ENCODE data around the gene SLC7A8.
A peak's percentile ranks its signal among the peaks of the same experiment; 100 is the strongest.
"Not testable (repeated sequence)": the region's sequence is repeated elsewhere in the genome, so short reads cannot be mapped to it uniquely, and the experiment has no call there.

Gene SLC7A8

DNA sequence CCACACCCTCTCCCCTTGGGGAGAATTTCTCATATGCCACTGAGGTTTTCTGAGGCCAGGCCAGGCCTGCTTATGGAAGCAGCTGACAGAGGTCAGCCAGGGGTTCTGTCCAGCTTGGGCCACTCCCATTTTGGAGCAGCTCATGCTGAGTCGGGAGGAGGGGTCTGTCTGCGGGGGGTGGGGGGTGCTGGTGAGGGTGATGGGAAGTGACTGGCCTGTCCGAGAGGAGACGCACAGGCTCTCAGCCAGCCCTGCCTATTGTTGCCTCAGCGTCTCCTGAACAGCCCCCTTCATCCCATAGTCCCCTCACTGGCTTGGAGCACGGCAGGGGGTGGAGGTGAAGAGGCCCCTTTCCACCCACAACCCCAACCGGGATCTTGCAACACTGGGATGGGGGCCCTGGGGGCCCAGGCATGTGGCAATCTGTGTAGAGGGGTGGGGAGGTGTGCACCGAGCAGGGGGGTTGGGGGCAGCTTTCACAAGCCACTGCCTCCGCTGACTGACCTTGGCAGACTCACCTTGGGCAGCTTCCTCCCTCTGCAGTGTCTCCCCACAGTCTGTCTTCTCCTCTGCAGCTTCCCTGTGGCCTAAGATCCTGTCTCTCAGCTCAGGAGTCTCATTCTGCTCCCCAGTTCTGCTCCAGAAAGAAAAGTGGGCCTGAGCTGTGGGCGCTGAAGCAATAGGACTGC lies 69.9 kb downstream of the SLC7A8 start:
- DNase-seq (ENCODE audit: low read depth), result no peak

- no peak for DNase-seq (ENCODE audit: low read depth)
Observed at GRCh38 chr14:23112359-23113178, 70.9 kb downstream of the SLC7A8 start.

DNA sequence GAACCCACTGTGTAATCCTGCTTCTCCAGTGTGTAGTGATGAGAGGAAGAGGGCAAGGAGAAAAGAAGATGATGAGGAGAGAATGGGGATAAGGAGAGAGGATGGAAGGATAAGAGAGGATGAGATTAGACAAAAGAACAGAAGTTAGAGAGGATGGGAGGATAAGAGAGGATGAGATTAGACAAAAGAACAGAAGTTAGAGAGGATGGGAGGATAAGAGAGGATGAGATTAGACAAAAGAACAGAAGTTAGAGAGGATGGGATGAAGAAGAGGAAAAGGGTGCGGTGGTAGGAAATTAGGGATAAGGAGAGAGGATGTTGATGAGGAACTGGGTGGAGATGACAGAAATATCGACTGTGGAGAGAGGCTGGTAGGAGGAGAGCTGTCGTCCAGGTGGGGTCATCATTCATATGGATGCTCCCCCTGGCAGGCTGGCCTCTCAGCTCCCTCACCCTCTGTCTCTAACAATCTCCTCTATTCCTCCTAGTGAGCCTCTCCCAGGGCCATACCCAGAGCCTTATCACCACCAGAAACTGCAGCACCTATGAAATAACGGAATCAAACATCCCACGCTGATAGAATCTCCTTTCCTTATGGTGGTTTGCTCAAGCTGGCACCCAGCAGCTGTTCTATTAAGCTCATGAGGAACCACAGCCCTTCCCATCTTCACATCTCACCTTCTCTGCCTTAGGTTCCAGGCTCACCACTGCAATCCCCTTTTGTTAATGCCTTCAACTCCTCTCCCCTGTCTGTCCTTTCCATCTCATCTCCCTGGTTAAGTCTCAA lies 72.7 kb downstream of the SLC7A8 start:
- DNase-seq (ENCODE audit: low read depth), result no peak

DNA sequence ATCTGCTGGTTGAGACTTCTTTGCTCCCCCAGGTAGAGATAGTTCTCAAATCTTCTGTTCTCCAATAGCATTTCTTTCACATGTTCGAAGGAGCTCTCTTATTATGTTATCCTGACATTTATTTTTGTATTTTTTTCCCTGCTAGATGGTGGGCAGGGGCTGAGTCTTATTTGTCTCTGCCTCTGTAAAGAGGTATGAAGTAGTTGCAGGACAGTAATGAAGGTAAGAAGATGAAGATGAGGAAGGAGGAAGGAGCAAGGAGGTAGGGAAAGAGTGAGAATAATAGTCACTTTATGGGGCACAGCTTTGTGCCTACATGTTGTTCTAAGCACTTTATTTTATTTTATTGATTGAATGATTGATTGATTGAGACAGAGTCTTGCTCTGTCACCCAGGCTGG lies 73.7 kb downstream of the SLC7A8 start:
- DNase-seq (ENCODE audit: low read depth), result no peak

DNA sequence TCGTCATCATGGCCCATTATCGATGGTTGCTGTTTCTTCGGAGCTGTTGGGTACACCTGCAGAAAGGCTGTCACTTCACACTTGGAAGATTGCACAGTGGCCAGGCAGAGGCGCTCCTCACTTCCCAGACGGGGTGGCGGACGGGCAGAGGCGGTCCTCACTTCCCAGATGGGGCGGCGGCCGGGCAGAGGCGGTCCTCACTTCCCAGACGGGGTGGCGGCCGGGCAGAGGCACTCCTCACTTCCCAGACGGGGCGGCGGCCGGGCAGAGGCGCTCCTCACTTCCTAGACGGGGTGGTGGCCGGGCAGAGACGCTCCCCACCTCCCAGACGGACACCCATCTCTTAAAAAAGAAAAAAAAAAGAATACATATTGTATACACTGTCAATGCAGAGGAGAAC lies 75.3 kb downstream of the SLC7A8 start:
- not testable (repeated sequence) for DNase-seq (ENCODE audit: low read depth)

DNA sequence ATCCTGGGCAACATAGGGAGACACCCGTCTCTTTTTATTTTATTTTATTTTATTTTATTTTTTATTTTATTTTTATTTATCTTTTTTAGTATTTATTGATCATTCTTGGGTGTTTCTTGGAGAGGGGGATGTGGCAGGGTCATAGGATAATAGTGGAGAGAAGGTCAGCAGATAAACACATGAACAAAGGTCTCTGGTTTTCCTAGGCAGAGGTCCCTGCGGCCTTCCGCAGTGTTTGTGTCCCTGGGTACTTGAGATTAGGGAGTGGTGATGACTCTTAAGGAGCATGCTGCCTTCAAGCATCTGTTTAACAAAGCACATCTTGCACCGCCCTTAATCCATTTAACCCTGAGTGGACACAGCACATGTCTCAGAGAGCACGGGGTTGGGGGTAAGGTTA lies 75.8 kb downstream of the SLC7A8 start:
- not testable (repeated sequence) for DNase-seq (ENCODE audit: low read depth)

- DNase-seq (ENCODE audit: low read depth), result no peak
Observed at GRCh38 chr14:23106747-23107045, 76.8 kb downstream of the SLC7A8 start.

- DNase-seq (ENCODE audit: low read depth), result no peak
Observed at GRCh38 chr14:23105348-23105824, 78.1 kb downstream of the SLC7A8 start.

- DNase-seq (ENCODE audit: low read depth), result no peak
Observed at GRCh38 chr14:23104591-23105347, 78.7 kb downstream of the SLC7A8 start, which contains the start of gene CIROP. Gene CIROP (minus strand): TSS chr14:23104989. CDS start chr14:23104920, 69 bp downstream.

GRCh38 chr14:23104070-23104590 lies 79.3 kb downstream of the SLC7A8 start:
- no peak for DNase-seq (ENCODE audit: low read depth)

DNA sequence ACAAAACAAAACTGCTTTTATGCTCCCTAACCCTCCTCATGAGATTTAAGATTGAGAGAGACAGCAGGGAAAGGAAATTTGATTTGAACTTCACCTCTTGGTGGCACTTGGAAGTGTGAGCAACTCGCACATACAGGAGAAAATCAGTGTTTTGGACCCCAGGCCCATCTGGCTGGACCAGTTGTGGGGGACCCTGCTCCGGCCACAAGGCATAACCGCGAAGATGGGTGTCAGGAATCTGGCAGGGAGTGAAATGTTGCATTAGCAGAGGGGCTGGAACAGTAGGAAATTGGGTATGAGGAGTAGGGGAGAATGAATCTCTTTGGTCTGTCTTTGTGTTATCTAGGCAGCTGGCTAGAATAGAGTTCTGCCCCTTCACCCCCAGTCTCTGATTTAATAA lies 79.9 kb downstream of the SLC7A8 start:
- no peak for DNase-seq (ENCODE audit: low read depth)

GRCh38 chr14:23102801-23103200 lies 80.7 kb downstream of the SLC7A8 start:
- no peak for DNase-seq (ENCODE audit: low read depth)

GRCh38 chr14:23101986-23102625 lies 81.4 kb downstream of the SLC7A8 start:
- no peak for DNase-seq (ENCODE audit: low read depth)

DNA sequence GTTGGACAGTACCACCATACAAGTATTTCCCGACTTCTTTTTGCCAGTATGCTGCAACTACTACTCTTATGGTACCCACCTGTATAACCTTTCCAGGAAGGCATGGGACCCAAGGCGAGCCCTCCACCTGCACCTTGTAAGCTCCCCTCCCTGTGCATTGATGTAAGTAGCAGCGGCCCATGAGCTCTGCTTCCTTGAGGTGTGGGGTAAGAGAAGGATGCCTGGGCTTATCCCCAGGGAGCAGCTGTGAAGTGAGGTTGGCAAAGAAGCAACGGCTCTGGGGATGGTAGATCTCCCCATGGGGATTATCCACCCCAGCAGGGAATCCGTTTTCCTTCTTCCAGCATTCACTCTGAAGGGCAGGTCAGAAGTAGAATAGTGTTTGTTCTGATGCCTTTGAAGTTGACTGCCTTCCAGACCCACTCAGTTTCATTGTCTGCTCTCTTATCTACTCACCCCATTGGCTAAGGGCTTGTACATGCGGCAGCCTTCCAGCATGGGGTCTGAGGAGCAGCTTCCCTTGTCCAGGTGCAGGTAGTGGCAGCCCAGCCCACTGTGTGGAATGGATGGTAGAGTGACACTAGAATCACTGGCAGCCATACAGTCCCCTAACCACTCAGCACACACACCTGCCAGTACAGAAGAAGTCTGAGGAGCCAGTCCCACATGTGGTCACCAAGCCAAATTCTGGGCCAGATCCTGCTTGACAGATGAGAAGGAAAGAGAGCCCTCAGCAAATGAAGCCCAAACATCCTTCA lies 82.1 kb downstream of the SLC7A8 start:
- DNase-seq (ENCODE audit: low read depth), result no peak

DNA sequence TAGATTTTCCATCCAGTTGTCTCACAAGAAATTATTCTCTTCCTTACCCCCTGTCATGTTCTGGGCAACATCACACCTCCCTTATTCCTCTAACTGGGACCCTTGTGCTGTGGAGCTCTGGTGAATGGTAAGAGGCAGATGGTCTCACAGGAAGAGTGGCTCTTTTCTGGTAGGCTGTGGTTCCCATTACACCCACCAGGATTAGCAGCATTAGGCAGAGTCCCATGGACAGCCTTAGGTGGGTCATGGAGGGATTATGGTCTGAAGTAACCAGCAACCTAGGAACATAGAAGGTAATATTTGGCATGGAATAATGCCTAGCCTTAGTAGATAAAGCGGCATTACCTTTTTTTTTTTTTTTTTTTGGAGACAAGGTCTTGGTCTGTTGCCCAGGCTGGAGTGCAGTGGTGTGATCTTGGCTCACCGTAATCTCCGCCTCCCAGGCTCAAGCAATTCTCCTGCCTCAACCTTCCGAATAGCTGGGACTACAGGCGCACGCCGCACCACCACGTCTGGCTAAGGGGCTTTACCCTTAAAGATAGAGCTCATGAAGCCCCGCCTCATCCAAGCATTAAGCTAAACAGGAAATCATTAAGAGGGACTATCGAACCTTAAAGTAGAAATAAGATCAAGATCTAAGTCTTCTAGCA lies 84.1 kb downstream of the SLC7A8 start:
- DNase-seq (ENCODE audit: low read depth), result no peak

DNA sequence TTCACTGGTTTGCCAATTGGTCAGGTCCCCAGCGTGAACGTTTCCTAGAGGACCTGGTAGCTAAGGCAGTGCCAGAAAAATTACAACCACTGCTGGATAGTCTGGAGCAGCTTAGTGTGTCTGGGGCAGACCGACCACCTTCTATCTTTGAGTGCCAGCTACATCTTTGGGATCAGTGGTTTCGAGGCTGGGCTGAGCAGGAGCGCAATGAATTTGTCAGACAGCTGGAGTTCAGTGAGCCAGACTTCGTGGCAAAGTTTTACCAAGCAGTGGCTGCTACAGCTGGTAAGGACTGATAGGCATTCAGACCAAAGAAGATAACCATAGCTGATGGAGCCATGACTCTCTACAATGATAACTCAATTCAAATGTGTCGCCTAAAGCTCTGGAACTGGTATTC lies 85.7 kb downstream of the SLC7A8 start:
- no peak for DNase-seq (ENCODE audit: low read depth)

DNA sequence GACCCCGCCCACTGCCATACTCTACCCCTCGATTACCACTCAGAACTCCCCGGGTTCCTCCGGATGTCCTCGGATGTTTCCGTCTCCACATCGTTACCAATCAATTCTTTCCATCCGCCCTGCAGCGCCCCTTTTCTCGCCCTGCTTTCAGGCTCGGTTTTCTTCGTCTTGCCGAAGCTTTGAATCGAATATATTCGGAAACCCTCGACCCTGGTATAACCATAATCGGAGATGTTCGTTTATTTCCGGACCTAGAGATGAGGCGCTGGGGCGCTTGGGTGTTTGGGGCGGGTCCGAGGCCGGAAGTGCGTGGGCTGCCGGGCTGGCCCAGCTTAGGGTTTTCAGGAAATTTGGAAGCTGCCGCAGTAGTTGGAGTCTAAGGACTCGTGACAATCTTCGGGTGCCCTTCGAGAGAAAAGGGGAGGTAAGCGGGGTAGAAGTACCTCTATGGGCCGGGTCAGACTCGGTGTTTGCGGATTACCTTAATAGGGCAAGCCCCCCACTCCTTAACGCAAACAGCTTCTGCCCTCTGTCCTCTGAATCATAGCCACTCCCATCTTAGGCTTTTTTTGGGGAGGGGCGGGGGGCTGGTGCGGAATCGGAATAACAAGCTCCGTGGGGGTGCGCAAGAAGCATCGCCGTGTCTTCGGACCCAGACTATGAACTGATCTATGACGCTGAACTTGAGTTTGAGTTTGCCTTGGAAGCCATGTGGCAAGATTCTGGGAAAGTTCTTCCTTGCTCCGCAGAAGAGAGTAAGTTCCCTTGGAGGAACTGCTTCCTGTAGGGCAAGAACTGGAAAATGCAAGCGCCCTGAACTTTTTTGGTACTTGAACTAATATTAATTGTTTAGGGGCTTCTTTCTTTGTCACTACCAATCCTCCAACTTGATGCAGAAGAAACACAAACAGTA lies 88.0 kb downstream of the SLC7A8 start, which contains the start of gene C14orf119:
Gene C14orf119, plus strand, starts transcription at position 310 of the 913 bp plus-strand sequence. CDS start 2,154 bp downstream, outside the sequence.
- peak; percentile 99 for DNase-seq (ENCODE audit: low read depth)

GRCh38 chr14:23094666-23095195 lies 88.7 kb downstream of the SLC7A8 start, which contains the start of gene ACIN1:
Gene ACIN1 (minus strand): TSS chr14:23095136. CDS start chr14:23095112, 24 bp downstream.
- DNase-seq (ENCODE audit: low read depth), result peak; percentile 63
